Activated CD4-positive, alpha-beta T cell treated with anti-CD3 and anti-CD28 coated beads, Interleukin-2, amount 50 U/mL, for 4 hours (primary cell): ENCODE results near the gene FBXL5.

Source experiments
- DNase-seq, 2 experiments: peaks; one replicate each; pipeline ENCODE4 v3.0.0-alpha.2; 2020

The FBXL5 gene

DNA sequence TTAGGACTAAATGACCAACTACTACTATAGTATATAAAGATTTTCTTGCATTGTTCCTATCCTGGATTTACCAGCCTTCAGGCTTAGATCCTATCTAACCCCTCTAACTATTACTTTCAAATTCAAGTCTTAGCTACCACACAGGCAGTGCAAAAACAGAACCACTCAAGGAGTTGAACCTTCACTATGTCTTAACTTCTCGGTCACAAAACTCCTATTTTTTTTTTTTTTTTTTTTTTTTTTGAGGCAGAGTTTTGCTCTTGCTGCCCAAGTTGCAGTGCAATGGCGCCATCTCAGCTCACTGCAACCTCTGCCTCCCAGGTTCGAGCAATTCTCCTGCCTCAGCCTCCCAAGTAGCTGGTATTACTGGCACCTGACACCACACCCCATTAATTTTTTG, 20.2 kb upstream of the FBXL5 start:
- no peak for DNase-seq

DNA sequence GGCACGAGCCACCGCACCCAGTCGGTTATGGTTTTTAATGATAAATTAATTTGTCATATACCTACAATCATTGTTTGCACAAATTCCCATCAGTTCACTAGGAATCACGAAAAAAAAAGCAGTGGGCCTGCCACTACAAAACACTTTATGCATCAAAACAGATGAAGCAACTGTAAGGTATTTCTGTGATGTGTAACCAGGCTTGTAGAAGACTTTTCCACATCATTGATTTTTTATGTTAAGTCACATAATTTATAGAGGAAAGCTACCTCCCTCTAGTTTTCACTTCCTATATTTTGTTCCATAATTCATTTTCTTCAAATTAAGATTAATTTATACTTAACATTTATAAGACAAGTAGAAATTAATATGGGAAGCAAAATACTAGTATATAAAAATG, 19.8 kb upstream of the FBXL5 start:
- DNase-seq = no peak

DNA sequence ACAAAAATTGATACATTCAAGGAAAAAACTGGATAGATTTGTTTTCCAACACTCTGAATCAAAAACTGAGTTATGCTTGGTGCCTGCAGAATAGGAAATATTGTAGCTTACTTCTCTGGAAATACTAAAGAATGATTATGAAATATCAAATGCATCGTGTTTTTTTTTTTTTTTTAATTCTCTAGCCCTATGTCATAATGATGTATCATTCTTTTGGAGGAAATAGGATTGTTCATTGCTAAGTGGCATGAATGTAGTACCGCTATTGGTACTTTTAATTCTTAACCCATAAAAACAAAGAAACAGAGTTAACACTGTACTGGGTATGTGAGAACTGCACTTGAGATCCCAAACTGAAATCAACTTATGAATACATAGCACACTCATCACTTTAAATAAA, 18.9 kb upstream of the FBXL5 start:
- no peak for DNase-seq

DNA sequence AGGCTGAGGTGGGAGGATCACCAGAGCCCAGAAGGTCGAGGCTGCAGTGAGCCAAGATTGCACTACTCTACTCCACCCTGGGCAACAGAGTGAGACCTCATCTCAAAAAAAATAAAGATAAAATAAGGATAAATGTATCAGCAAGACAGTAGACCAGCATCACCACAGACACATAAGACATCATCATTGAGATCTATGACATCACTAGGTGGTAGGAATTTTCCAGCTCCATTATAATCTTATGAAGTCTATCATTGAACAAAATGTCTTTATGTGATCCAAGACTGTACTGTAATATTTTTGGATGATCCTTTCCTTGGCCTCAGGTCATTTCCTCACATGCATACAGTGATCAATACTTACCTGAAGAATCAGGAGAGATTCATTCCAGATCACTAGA, 18.2 kb upstream of the FBXL5 start:
- DNase-seq = no peak

DNA sequence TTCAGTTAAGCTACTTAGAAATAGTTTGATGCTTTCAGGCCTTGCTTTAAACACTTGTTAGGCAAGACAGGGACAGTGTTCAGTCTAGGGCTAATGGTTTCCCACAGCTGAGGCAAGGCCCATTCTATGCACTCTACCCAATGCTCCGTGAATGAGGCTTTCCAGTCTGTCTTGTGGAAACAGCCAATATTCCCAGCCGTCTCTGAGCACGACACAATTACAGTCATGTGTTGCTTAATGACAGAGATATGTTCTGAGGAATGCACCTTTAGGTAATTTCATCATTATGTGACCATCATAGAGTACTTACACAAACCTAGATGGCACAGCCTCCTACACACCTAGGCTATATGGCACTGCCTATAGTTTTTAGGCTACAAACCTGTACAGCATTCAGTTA, 16.9 kb upstream of the FBXL5 start:
- DNase-seq = no peak

DNA sequence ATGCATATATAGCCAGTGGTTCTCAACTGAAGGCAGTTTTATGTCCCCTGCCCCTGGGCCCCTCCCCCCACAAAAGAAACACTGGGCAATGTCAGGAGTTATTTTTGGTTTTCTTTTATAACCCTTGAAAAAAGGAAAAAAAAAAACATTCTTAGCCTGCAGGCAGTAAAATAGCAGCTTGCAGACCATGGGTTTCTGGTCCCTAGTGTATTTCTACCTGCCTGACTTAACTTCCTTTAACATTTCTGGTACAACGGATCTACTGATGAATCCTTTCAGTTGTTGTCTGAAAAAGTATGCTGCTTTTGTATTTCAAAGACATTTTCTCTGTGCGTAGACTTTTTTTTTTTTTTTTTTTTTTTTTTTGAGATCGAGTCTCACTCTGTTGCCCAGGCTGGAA, 15.4 kb upstream of the FBXL5 start:
- DNase-seq = no peak

DNA sequence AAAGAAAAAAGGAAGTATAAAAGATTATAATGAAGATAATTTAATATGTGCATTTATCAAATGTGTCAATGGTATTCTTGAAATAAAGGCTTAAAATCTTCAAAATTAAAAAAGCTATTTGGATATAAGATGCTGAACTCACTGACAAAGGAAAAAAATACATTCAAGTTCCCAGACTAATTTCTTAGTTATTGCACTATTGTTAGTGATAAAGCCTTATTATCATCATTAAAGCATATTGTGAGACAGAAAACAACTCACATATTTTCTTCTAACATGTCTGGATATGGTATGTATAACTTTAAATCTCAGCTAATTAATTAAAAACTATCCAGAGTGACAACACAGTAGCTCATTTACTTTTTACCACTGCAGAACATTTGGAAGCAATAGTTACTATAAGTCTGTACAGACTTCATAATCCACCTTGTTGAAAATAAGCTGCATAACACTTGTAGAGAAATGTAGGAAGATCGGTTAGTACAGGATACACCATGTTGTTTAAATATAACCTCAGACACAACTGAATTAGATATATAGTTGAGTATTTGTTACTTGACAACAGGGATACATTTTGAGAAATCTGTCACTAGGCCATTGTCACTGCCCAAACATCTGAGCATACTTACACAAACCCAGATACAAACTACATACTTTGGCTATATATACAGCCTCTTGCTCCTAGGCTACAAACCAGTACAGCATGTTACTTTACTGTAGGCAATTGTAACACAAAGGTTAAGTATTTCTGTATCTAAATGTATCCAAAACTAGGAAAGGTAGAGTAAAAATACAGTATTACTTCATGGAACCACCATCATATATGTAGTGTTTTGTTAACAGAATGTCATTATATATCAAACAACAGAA, 13.6 kb upstream of the FBXL5 start:
- DNase-seq = no peak

DNA sequence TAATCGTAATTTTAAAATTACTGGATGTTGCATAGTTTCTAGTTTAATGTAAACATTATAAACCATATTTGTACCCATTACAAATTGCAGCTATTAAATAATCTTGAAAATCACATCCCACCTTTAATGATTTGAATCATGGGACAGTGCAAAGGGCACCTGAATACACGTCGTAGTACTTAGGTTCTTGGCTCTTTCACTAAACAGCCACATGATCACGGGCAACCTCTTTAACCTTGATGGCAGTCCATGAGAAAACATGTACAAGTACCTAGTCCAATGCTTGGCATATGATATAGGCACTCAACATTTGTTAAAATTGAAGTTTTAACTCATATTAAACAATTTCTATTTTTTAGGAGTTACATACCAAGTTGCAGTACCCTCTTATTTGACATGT, 11.8 kb upstream of the FBXL5 start:
- DNase-seq = no peak

DNA sequence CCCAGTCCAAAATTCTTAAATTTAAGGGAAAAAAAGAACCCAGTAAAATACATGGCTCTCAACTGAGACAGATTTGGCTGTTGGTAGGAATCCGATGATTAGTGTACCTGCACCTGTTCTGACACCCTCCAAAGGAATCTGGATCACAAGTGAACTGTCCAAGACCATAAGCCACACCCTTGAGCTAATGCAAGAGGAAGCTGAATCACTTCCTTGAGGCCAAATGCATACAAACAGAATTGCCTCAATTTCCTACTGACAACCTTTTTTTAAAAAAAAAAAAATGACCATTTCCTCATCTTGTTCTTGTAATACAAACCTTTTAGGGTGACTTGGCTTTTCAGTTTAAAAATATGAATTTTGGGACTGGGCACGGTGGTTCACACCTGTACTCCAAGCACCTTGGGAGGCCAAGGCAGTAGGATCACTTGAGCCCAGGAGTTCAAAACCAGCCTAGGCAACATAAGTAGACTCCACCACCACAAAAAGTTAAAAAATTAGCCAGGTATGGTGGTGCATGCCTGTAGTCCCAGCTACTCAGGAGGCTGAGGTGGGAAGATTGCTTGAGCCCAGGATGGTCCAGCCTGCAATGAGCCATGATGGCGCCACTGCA, 10.7 kb upstream of the FBXL5 start:
- DNase-seq = no peak

DNA sequence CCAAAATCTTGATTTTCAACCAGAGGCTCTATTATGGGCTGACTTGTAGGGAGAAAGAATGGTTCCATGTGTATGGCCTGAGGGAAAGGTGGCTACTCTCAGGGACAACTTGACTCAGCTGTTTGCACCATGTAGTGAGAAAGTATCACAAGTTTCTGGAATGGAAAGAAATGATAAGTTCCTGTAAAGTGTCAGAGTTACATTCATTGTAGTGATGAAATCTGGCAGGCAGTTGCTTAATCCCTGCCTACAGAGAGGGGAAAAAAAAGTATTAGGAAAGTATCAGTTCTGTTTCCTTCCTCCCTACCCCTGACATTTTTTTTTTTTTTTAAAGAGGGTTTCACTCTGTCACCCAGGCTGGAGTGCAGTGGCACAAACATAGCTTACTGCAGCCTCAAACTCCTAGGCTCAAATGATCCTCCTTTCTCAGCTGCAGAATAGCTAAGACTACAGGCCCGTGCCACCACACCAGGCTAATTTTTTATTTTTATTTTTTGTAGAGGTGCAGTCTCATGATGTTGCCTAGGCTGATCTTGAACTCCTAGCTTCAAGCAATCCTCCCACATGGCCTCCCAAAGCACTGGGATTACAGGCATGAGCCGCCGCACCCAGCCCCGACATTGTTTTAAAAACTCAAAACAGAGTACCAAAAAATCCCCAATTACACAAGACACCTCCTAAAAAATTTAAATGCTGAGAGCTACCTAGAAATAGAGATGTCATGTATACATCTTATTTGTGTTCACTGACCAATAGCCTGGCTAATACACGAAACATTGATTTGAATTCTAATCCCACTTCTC, 4.8 kb upstream of the FBXL5 start:
- no peak for DNase-seq

DNA sequence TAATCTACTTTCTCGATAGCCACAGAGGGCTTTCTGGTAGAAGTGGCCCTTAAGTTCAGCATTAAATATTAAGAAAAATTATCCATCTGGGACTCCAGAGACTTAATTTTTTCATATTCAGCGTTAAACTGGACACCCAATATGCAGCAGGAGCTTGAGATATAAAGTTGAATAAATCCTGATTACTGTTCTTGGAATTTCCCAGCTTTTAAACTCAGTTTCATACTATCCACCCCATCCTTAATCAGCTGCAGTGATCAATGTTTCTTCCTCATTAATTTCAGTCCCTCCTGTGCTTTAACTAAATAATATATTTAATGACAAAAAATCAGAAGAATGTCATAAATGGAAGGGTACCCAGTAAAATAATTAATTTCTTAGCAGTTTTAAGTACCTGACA, 3.6 kb upstream of the FBXL5 start:
- DNase-seq = no peak

DNA sequence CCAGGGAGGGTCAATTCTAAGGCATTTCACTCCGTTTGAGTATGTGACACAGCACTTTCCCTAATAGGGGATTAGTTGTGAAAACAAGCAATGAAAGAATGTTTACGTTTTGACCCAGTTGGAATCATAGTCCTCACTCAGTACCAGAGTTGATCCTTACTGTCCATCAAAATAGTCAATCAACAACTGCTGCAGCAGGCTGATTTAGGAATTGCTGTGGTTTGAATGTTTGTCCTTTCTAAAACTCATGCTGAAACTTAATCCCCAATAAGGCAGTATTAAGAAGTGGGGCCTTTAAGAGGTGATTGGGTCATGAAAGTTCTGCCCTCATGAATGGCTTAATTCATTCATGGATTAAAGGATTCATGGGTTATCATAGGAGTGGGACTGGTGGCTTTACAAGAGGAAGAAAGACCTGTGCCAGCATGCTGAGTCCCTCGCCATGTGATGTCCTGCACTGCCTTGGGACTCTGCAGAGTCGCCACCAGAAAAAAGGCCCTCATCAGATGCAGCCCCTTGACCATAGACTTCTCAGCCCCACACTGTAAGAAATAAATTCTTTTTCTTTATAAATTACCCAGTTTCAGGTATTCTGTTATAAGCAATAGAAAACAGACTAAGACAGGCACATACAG, 3.1 kb upstream of the FBXL5 start:
- DNase-seq = no peak

DNA sequence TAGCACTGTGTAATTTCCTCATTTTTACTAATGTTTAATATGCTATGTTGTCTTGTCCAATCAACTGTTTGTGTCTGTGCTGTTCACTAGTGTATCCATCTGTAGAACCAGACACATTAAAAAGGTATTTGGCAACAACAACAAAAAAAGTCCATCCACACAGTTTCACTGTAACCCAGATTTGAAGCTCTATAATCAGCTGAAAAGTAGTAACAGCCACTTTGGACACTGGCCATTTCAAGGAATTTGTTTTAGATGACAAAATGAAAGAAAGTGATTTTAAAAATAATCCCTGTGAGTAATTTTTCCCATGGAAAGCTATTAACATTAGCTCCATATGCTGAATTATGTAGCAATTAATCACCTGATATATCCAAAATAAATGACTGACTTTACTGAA, 2.2 kb upstream of the FBXL5 start:
- DNase-seq = no peak

DNA sequence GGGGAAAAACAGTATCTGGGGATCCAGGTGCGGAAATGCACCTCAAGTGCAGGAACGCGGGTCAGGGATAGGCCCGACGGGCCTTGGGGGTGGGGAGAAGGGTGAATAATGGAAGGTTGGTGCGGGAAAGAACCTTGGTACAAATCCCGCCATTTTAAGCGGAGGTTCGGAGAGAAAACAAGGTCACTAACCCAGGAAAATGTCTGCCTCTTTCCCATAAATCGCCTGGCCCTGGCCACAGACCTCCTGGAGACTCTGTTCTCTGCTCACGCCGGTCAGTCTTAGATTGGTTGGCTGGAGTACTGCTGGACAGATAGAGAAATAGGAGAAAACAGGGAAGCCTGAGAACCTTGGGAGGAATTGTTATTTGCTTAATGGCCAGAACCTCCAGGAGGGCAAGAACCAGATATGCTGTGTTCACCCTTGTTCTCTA, 897 bp upstream of the FBXL5 start:
- no peak for DNase-seq

DNA sequence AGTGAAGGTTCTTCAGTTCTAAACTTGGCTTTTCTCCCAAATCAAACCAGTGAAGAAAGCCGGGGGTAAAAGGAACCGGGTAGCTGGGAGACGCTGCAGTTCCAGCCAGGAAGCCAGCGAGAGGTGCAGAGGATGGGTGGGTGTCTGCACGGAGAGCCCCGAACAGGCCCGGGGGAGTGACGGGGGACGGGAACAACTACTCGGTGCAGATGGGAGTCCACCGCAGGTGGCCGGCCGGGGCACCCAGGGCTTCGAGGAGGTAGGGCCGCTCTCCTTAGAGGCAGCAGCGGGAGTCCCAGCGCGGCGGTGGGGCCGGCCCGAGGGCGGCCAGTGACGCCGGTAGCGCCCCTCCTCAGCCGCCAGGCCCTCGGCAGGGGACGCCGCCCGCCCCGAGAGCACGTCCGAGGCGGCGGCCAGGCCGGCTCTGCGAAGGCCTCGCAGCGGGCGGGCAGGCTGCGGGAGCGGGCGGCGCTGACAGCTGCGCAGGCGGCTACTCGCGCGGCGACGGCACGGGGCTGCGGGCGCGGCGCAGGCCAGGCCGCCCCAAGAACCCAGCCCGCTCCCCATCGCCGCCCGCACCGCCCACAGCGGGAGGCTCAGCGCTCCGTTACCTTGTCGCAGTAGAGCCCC, 449 bp downstream of the FBXL5 start:
- peak; percentile 5 to 25 for DNase-seq

DNA sequence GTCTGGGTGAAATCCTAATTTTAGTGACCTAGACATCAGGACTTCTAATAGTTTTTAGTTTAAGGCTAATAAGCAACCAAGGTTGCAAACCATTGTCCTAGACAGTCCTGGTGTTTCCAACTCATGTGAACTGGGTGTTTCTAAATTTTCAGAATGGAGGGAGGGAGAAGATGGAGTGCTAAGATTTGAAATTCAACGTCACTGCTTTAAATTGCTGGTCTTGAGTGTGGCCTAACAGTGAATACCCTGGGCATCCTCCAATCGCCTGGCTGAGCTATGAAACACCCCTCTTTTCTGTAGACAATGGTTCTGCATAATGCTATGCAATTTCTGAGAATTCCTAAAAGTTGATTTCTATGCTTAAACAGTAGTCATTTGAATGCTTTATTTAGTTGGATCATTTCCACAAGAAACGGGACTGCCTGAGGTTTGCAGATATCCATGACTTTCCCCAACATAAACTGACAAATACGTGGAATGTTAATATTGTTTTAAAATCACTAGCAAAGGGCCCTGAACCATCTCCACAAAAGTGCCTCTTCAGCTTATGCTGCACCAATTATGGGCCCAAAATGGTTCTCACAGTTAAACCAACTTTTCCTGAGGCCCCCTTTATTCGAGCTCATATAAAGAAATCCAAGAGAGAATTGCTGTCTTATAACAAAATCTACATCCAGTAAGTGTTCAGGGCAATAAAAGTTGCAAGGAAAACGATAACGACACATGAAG, 1.1 kb downstream of the FBXL5 start:
- DNase-seq = no peak

DNA sequence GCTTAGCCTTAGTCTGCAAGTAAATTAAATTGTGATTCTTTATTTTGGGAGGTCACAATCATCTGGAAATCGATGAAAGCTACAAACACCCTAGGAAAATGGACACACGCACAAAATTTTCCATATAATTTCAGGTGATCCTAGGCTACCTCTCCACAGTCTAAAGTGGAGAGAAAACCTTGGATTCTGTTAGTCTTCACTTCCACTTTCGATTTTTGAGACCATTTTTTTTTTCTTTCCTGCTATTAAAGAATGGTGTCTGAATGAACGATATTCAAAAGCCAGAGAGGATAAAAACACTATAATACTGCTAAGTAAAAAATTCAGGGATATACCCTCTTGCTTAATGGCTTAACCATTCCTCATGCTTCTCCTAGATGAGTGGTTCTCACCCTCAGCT, 1.7 kb downstream of the FBXL5 start:
- DNase-seq = no peak

DNA sequence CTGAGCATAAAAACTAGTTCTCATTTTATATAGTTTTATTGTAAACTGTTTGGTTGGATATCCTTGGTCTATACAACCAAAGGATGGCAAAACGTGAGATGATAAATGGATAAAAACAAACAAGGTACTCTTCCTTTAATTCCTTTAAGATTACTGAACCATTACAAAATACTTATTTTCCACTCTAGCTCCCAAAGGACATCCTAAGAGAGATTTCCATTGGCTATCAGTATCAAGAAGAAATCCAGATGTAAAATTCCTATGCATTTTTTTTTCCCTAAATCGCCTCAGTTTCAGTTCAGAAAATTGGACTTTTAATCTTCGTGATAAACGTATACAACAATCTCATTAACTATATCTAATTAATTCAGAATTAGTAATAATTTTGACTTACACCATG, 2.3 kb downstream of the FBXL5 start:
- no peak for DNase-seq

DNA sequence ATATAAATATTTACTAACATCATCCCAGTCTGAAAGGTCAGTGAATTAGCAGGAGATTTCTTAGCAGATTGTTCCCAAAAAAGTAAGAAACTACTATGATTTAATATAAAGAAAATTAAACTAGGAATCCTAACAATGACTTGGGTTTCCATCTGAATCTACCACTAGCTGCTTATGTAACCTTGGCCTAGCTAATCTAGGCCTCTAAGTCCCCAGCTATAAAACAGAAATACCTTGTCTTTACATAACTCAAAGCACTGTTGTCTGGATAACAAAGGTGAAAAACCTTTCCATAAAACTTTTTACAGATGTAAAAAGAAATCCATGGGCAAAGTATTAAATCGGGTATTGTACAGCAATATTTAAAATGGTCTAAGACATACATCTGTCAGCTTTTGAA, 3.0 kb downstream of the FBXL5 start:
- DNase-seq = no peak

DNA sequence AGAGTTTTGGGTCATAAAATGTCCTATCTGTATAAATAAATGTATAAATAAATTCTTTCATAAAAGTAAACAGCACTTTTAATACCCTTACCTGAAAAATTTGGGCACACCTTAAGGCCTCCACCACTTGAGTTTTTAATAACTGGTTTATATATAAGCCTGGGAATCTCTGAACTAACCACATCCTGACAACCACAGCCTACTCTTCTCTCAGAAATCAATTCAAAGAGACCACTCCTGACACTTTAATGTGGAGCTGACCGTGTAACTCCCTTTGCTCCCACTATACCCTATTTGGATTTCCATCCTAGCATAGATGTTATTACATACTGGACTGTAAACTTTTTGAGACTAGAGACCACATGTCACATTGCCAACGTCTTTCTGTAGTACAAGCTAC, 3.5 kb downstream of the FBXL5 start:
- DNase-seq = no peak

DNA sequence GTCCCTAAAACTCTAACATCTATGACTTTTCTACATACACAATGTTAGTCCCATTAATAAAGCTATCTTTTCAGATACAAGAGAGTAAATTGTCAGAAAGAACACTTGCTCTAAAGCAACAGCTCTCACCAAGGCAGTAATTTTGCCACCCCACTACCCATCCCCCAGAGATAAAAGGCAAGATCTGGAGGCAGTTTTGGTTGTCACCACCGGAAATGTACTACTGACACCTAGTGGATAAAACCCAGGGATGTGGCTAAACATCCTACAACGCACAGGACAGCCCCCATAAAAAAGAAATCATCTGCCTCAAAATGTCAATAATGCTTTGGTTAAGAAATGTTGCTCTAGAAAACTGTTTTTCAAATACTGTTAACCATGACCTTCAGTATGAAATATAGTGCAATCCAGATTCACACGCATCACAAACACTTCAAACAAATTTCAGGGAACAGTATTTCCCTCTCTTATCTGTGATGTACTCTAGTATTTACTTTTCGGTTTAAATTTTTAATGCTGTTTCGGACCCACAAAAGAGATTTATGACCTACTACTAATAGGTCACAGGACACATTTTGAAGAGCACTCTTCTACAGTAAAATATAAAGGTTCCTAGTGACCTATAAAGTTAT, 5.1 kb downstream of the FBXL5 start:
- peak; percentile 37 to 40 for DNase-seq

DNA sequence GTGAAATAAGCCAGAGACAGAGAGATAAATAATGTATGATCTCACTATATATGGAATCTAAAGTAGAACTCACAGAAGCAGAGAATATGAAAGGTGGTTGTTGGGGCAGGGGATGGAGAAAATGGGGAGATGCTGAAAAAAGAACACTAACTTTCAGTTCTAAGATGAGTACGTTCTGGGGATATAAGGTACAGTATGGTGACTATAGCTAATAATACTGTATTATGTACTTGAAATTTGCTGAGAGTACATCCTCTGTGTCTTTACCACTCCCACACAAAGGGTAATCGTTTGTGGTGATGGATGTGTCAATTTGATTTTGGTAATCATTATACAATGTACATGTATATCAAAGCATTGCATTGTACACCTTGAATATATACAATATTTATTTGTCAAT, 6.6 kb downstream of the FBXL5 start:
- DNase-seq = no peak
